ACHN (cell line): ENCODE data around the gene USP35.

Experiments used
- DNase-seq: peaks from one replicate; pipeline ENCODE4 v3.0.0-alpha.2; 2015
- in situ Hi-C: cut with HindIII; loops from 2 replicates; pipeline ENCODE4 v1.10.0; 2017; ENCODE audit warnings: low sequenced_read_pairs, low pct_ligation_motif_present, low pct_unique_long_range_greater_than_20kb

Gene USP35

GRCh38 chr11:78188286-78189173 is at the start of gene USP35, which contains the start of gene KCTD21:
TSS of gene USP35 (plus strand) at chr11:78188919. CDS start at chr11:78196246, 7,327 bp downstream.
TSS of gene KCTD21 (minus strand) at chr11:78188626. CDS start at chr11:78174554, 14,072 bp downstream.
- in situ Hi-C loops, result no loop called here
- DNase-seq, result peak; percentile 95

- in situ Hi-C loops, result no loop called here
- DNase-seq, result peak; percentile 94
Measured at GRCh38 chr11:78139422-78140391, 49.0 kb upstream of the USP35 start, which contains the start of gene ALG8. TSS of gene ALG8 (minus strand) at chr11:78139626. CDS start at chr11:78139588, 38 bp downstream.

- DNase-seq, result no peak
- in situ Hi-C loops, result no loop called here
Measured at GRCh38 chr11:78140392-78141077, 48.2 kb upstream of the USP35 start.

GRCh38 chr11:78145511-78146025 is 43.2 kb upstream of the USP35 start:
- no peak for DNase-seq
- in situ Hi-C loops, result no loop called here

GRCh38 chr11:78147807-78148206 is 40.9 kb upstream of the USP35 start:
- no peak for DNase-seq
- in situ Hi-C loops, result no loop called here

- DNase-seq, result no peak
- in situ Hi-C loops, result no loop called here
Measured at GRCh38 chr11:78149646-78150045, 39.1 kb upstream of the USP35 start.

- no peak for DNase-seq
- in situ Hi-C loops, result no loop called here
Measured at GRCh38 chr11:78150346-78150745, 38.4 kb upstream of the USP35 start.

- no peak for DNase-seq
- in situ Hi-C loops, result no loop called here
Measured at GRCh38 chr11:78150754-78151153, 38.0 kb upstream of the USP35 start.

GRCh38 chr11:78151804-78152203 is 36.9 kb upstream of the USP35 start:
- in situ Hi-C loops, result no loop called here
- DNase-seq, result no peak

GRCh38 chr11:78156127-78156844 is 32.4 kb upstream of the USP35 start:
- in situ Hi-C loops, result no loop called here

GRCh38 chr11:78158987-78159652 is 29.6 kb upstream of the USP35 start:
- in situ Hi-C loops, result no loop called here
- DNase-seq, result no peak

More at GRCh38 chr11:78156127-78156844, 32.4 kb upstream of the USP35 start:
- no peak for DNase-seq

- in situ Hi-C loops, result no loop called here
- DNase-seq, result no peak
Measured at GRCh38 chr11:78160557-78160956, 28.2 kb upstream of the USP35 start.

GRCh38 chr11:78161346-78161745 is 27.4 kb upstream of the USP35 start:
- in situ Hi-C loops, result no loop called here

GRCh38 chr11:78161962-78162371 is 26.8 kb upstream of the USP35 start:
- no peak for DNase-seq
- in situ Hi-C loops, result no loop called here

More at GRCh38 chr11:78161346-78161745, 27.4 kb upstream of the USP35 start:
- no peak for DNase-seq

GRCh38 chr11:78163828-78164227 is 24.9 kb upstream of the USP35 start:
- DNase-seq, result no peak
- in situ Hi-C loops, result no loop called here

- in situ Hi-C loops, result no loop called here
- no peak for DNase-seq
Measured at GRCh38 chr11:78164471-78164870, 24.2 kb upstream of the USP35 start.

GRCh38 chr11:78166855-78167469 is 21.8 kb upstream of the USP35 start:
- no peak for DNase-seq

More at GRCh38 chr11:78166855-78167469, 21.8 kb upstream of the USP35 start:
- in situ Hi-C loops, result no loop called here
